ENCODE measurements around the gene AGTRAP.

The AGTRAP gene

DNA sequence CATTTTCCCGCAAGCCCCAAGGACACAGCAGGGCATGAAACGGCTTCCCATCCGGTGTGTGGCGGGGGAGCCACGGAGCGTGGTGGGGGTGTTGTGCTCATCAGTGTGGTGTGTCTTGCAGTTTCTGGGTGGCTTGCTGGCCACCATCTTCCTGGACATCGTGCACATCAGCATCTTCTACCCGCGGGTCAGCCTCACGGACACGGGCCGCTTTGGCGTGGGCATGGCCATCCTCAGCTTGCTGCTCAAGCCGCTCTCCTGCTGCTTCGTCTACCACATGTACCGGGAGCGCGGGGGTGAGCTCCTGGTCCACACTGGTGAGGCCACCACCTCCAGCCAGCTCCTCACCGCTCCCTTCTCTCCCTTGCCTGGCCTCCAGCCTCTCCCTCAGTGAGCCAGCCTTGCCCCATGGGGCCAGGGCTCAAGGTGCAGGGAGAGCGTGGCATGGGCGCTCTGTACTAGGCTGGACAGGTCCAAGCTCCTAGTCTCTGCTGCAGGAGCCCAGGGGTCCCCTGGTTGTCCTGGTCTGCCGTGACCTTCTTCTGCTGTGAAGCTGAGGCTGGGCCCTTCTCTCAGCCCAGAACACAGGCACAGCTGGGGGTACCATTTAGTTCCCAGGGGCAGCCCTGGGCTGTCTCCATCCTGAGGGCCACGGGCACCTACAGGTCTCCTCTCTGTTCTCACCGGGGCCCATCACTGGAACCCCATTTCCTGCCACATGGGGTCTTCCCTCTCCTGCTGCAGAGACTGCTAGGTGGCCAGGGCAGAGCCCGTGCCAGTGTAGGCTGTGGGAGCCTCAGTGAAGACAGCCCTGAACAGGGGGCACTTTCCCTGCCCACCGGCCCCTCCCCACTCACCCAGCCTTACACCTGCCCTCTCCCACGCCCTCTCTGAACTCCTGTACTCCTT is 12.6 kb downstream of the AGTRAP start:
- TF ChIP-seq, protein P1, sequence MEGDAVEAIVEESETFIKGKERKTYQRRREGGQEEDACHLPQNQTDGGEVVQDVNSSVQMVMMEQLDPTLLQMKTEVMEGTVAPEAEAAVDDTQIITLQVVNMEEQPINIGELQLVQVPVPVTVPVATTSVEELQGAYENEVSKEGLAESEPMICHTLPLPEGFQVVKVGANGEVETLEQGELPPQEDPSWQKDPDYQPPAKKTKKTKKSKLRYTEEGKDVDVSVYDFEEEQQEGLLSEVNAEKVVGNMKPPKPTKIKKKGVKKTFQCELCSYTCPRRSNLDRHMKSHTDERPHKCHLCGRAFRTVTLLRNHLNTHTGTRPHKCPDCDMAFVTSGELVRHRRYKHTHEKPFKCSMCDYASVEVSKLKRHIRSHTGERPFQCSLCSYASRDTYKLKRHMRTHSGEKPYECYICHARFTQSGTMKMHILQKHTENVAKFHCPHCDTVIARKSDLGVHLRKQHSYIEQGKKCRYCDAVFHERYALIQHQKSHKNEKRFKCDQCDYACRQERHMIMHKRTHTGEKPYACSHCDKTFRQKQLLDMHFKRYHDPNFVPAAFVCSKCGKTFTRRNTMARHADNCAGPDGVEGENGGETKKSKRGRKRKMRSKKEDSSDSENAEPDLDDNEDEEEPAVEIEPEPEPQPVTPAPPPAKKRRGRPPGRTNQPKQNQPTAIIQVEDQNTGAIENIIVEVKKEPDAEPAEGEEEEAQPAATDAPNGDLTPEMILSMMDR (conservative IDR thresholded peaks at IDR 0.05; ENCODE audit: low read depth): no peak
- ChIA-PET CTCF (interaction anchor here (1.0 to 1.1 kb wide), 2 partner anchors 22 to 111 kb away, joined by 4 read pairs; no protein-coding TSS in a partner anchor), POLR2A (ENCODE audit: low non-redundant PET) (no interaction called here)

GRCh38 chr1:11749203-11749689 is 13.3 kb downstream of the AGTRAP start:
- H3K27ac ChIP-seq: peak overlapping the region; percentile 9
- POLR2A ChIA-PET (ENCODE audit: low non-redundant PET): no interaction called here
- DNase-seq (ENCODE audit: low spot score): peak; percentile 56
- TF ChIP-seq, protein P1 (conservative IDR thresholded peaks at IDR 0.05; ENCODE audit: low read depth): peak; percentile 30
- CTCF ChIA-PET: interaction anchor here (1.0 to 1.1 kb wide), 2 partner anchors 22 to 111 kb away, joined by 4 read pairs; no protein-coding TSS in a partner anchor

More for the DNA sequence above, 12.6 kb downstream of the AGTRAP start:
- H3K27ac ChIP-seq: peak overlapping the region; percentile 9
- no peak for DNase-seq (ENCODE audit: low spot score)

GRCh38 chr1:11749996-11750395 is 14.1 kb downstream of the AGTRAP start:
- CTCF ChIA-PET: interaction anchor here (1.0 kb wide), 1 partner anchor 30 kb away, joined by 3 read pairs; no protein-coding TSS in a partner anchor

GRCh38 chr1:11751087-11751486 is 15.2 kb downstream of the AGTRAP start:
- CTCF ChIA-PET: no interaction called here
- POLR2A ChIA-PET (ENCODE audit: low non-redundant PET): no interaction called here
- peak overlapping the region; percentile 26 for H3K27ac ChIP-seq

More at GRCh38 chr1:11749996-11750395, 14.1 kb downstream of the AGTRAP start:
- TF ChIP-seq, protein P1 (conservative IDR thresholded peaks at IDR 0.05; ENCODE audit: low read depth): no peak
- H3K27ac ChIP-seq: peak overlapping the region; percentile 26; the same call in 1 of the 2 replicates
- no peak for DNase-seq (ENCODE audit: low spot score)
- POLR2A ChIA-PET (ENCODE audit: low non-redundant PET): no interaction called here

DNA sequence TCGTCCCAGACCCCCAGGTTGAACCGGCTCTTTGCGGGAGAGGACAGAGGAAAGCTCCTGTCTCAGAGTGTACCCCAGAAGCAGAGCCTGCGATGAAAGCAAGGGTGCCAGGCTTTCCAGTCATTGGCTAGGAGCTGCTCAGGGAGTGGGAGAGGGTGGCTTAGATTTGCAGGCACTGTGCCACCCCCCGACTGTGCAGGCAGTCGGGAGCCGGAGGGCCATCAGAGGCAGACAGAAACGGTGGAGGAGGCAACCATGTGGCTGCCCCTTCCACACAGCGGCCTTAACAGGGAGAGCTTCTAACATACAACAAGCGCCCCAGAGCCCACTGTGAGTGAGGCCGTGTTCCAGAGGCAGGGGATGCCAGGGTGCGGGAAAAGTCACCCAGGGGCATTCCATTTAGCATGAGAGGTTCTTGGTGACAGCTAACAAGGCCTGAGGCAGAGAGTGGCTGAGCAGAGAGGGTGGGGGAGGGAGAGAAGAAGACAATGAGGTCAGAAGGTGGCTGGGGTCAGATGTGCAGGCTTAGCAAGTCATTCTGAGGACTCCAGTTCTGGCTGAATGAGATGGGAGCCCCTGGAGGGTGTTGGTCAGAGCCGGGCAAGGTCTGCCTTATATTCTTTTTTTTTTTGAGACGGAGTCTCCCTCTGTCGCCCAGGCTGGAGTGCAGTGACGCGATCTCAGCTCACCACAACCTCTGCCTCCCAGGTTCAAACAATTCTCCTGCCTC is 16.6 kb downstream of the AGTRAP start:
- TF ChIP-seq, protein P1 (conservative IDR thresholded peaks at IDR 0.05; ENCODE audit: low read depth): no peak
- ChIA-PET POLR2A (ENCODE audit: low non-redundant PET) (no interaction called here), CTCF (no interaction called here)

More at GRCh38 chr1:11751087-11751486, 15.2 kb downstream of the AGTRAP start:
- DNase-seq (ENCODE audit: low spot score): no peak
- TF ChIP-seq, protein P1 (conservative IDR thresholded peaks at IDR 0.05; ENCODE audit: low read depth): no peak

GRCh38 chr1:11753555-11754208 is 17.7 kb downstream of the AGTRAP start:
- DNase-seq (ENCODE audit: low spot score): no peak
- ChIA-PET CTCF (no interaction called here), POLR2A (ENCODE audit: low non-redundant PET) (no interaction called here)
- TF ChIP-seq, protein P1 (conservative IDR thresholded peaks at IDR 0.05; ENCODE audit: low read depth): no peak
- no peak overlapping the region for H3K27ac ChIP-seq

More for the DNA sequence above, 16.6 kb downstream of the AGTRAP start:
- no peak for DNase-seq (ENCODE audit: low spot score)
- H3K27ac ChIP-seq: no peak overlapping the region

Measured in RWPE1 (cell line).